ENCODE measurements around the gene ATAT1.

Gene ATAT1

DNA sequence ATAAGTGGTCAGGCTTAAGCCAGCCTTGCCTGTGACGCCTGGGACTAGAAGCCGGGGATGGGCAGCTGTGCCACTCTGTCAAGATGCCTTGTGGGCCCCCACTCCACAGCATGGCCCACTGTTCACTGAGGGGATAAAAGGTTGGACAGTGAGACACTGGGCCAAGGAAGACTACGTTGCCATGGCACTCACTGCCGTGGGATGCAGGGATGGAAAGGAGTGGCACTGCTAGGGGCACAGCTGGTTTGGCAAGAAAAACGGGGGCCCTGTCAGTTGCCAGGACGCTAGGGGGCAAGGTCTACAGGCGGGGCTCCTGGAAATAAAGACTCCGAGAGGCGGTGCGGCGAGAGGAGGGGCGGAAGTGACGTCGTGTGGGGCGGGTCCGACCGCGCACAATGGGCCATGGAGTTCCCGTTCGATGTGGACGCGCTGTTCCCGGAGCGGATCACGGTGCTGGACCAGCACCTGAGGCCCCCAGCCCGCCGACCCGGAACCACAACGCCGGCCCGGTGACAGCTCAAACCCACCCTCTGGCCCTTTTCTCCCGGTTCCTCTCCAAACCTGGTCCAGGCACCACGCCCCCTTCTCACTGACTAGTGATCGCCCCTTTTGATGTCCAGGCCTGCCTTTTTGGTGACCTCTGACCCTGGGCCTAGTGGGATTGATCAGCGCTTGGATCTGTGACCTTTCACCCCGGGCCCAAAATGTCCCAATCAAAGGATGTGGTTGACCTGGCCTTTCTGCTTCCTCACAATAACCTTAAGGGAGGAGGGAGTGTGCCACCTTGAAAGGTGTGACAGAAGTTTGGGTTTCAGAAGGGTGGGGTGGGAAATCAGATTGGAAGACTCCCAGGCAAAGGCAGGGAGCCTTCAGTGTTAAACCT lies at the start of gene ATAT1:
Gene ATAT1 (plus strand): TSS at position 391 of the 883 bp plus-strand sequence.
- DNase-seq = peak in 55 of 56 donors; percentile 51 to 95 (median 85)

DNA sequence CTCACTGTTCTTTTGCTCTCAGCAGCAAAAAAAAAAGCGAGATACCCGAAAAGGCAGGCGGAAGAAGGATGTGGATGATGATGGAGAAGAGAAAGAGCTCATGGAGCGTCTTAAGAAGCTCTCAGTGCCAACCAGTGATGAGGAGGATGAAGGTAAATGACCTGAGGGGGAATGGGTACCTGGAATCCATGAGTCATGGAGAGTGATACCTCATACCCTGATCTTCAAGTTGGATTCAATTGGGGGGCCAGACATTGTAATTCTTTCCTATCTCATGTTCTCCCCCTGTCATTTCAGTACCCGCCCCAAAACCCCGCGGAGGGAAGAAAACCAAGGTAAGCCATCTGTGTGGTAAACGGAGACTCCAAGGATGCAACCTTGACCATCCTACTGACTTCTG lies 48.6 kb upstream of the ATAT1 start:
- no peak for DNase-seq

DNA sequence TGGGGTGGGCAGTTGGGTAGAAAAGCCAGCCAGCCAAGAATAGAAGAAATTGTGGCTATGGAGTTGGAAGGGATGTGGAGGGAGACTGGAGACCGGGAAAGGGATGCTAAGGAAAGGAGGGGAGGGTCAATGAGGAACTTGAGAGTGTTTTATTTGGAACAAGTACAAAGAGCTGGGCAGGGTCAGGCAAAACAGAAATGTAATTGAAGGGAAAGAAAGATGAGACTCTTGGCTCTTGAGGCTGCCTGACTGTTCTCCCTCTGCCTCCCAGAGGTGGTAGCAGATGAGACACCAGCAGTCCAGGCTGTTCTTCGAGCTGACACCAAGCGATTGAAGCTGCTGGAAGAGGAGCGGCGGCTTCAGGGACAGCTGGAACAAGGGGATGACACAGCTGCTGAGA lies 42.8 kb upstream of the ATAT1 start:
- DNase-seq = no peak

DNA sequence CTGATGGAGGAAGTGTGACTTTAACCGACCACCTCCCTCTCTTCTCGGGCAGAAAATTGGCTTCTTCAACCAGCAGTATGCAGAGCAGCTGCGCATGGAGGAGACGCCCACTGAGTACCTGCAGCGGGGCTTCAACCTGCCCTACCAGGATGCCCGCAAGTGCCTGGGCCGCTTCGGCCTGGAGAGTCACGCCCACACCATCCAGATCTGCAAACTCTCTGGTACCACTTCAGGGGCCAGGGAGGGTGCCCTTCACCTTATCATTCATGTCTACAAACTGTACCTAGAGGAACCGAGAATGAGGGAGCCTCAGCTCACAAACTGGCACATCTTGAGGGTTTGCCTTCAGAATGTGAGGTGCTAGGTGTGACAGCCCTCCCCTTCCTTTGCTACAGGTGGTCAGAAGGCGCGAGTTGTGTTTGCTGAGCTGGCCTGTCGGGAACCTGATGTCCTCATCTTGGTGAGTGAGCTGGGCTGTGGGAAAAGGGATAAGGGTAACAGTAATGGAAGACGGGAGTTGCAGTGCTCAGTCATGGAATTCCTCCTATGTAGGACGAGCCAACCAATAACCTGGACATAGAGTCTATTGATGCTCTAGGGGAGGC lies 36.8 kb upstream of the ATAT1 start:
- DNase-seq = no peak

DNA sequence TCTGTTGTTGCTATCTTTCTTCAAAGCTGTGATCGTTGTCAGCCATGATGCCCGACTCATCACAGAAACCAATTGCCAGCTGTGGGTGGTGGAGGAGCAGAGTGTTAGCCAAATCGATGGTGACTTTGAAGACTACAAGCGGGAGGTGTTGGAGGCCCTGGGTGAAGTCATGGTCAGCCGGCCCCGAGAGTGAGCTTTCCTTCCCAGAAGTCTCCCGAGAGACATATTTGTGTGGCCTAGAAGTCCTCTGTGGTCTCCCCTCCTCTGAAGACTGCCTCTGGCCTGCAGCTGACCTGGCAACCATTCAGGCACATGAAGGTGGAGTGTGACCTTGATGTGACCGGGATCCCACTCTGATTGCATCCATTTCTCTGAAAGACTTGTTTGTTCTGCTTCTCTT lies 36.2 kb upstream of the ATAT1 start:
- DNase-seq = no peak

DNA sequence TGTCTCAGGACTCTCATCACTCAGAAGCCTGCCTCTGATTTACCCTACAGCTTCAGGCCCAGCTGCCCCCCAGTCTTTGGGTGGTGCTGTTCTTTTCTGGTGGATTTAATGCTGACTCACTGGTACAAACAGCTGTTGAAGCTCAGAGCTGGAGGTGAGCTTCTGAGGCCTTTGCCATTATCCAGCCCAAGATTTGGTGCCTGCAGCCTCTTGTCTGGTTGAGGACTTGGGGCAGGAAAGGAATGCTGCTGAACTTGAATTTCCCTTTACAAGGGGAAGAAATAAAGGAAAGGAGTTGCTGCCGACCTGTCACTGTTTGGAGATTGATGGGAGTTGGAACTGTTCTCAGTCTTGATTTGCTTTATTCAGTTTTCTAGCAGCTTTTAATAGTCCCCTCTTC lies 35.7 kb upstream of the ATAT1 start:
- no peak for DNase-seq

DNA sequence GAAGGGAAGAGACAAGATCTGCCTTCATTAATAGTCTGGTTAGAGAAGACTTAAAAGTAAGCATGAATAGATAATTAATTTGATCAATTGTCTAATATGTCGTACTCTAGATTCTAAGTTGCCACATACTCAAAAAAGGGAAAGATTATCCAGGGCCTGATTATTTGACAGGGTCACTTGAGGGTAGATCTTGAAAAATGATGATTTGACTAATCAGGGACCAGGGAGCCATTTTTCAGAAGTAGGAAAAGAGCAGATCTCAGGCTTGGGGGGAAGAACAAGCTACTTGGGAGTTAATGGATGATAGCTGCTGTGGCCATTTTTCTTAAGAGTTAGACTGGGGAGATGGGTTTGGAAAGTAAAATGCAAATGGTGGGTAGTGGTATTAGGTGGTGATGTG lies 34.4 kb upstream of the ATAT1 start:
- DNase-seq = no peak

DNA sequence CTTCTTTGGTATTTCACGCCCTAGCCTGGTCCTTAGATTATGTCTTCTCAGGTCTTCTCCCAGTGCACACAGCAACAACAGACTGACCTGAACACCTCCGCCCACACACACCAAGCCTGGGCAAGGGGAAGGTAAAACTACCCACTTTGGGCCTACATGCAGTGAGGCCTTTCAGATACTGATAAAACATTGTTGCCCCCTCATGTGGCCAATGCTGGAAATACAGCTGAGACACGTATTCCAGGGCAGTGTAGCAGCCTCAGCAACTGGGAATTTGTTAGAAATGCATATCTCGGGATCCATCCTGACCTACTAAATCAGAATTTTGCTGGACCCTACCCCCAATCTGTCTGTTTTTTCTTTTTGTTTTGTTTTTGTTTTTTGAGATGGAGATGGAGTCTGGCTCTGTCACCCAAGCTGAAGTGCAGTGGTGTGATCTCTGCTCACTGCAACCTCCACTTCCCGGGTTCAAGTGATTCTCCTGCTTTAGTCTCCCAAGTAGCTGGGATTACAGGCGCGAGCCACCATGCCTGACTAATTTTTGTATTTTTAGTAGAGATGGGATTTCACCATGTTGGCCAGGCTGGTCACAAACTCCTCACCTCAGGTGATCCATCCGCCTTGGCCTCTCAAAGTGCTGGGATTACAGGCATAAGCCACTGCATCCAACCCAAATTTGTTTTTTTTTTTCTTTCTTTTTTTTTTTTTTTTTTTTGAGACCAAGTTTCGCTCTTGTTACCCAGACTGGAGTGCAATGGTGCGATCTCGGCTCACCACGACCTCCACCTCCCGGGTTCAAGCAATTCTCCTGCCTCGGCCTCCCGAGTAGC lies 29.1 kb upstream of the ATAT1 start:
- DNase-seq = peak in 42 of 56 donors; percentile 3 to 86 (median 36)

DNA sequence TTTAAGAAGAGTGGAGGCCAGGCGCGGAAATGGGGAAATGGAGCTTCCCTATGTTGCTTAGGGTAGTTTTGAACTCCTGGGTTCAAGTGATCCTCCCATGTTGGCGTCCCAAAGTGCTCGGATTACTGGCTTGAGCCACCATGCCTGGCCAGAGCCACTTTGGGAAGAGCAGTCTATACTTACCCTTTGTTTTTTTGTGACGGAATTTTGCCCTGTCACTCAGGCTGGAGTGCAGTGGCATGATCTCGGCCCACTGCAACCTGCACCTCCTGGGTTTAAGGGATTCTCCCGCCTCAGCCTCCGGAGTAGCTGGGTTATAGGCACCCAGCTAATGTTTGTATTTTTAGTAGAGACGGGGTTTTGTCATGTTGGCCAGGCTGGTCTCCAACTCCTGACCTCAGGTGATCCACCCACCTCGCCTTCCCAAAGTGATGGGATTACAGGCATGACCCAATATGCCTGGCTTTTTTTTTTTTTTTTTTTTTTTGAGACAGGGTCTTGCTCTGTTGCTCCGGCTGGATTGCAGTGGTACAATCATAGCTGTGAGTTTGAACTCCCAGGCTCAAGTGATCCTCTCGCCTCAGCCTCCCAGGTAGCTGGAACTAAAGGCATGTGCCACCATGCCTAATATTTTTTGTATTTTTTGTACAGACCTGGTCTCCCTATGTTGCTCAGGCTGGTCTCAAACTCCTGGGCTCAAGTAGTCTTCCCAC lies 27.6 kb upstream of the ATAT1 start:
- no peak for DNase-seq

DNA sequence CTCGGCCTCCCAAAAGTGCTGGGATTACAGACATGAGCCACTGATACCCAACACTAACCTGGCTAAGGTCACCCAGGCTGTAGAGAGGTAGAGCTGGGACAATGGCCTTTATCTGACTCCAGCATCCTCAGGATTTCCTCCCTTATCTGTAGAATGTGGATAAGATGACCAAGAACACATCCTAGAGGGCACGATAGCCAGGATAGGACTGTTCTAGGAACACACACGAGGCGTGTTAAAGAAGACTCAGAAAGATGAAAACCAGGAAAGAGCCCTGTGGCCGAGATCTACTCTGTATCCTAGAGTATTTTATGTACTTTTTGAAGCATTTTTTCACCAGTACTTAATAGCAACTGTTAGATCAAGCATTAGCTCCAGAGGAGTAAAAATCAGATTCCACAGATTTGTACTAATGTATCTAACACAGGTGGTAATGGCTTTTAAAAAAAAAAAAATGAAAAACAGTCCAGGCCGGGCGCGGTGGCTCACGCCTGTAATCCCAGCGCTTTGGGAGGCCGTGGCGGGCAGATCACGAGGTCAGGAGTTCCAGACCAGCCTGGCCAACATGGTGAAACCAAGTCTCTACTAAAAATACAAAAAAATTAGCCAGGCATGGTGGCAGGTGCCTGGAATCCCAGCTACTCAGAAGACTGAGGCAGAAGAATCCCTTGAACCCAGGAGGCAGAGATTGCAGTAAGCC lies 26.9 kb upstream of the ATAT1 start:
- DNase-seq = no peak

DNA sequence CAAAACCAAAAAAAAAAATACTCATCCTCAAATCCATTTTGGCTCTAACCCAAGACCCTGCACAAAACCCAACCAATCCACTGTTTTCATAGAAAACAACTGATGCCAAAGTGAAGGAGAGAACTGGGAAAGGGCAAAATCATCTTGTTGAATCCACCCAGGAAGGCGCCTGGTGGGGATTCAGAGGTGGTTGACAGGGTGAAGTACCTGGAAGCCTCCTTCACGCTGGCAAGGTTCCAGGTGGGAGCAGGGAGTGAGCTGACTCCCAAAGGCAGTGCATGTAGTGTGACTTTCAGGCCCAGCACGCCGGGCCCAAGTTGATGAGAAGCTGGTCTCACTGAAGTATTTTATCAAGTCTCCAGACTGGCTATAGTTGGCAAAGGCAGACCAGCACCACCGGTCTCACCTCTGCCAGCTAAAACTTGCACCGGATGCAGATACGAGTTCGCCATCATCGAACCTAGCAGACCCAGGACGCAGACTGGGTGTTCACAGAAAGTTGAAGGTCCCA lies 26.2 kb upstream of the ATAT1 start:
- DNase-seq = peak in 4 of 56 donors; percentile 9 to 28 (median 22)

DNA sequence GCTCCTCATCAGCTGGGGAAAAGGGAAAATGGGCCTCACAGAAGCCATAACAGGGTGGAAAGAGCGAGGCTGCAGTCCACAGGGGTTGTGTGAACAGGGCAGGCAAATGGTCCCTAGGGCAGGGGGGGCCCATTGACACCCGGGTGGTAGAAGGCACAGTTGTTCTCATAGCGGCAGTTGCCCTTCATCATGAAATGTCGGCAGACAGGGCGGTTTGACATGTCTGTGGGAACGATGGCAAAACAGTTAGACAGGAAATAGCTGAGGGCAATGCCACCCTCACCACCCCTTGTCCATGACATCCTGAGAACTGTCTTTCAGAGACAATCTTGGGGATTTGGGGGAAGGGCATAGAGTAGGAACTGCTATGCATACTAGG lies 25.2 kb upstream of the ATAT1 start:
- DNase-seq = no peak

DNA sequence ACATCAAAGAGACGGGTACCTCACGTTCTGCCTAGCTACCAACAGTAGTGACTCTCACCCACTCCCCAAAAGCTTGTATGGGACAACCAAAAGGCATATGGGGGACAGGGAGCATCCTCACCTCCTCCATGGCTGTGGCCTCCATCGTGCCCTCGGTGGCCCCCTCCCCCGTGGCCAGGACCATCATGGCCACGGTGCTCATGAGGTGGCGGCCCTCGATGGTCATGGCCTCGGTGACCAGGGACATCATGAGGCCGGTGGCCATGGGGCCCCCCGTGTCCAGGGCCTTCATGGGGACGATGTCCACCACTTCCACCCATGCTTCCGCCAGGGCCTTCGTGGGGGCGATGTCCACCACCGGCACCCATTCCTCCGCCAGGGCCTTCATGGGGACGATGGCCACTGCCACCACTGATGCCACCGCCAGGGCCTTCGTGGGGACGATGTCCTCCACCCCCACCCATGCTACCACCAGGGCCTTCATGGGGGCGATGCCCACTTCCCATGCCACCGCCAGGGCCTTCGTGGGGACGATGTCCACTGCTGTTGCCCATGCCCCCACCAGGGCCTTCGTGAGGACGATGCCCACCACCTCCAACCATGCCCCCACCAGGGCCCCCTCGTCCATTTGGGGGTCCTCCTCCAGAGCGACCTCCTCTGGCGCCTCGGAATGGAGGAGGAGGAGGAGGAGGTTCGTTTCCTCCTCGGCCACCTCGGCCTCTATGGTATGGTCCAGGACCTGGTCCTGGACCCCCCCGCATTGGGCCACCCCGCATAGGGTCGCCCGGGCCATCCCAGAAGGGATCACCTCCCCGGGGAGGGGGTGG lies 24.6 kb upstream of the ATAT1 start:
- no peak for DNase-seq

DNA sequence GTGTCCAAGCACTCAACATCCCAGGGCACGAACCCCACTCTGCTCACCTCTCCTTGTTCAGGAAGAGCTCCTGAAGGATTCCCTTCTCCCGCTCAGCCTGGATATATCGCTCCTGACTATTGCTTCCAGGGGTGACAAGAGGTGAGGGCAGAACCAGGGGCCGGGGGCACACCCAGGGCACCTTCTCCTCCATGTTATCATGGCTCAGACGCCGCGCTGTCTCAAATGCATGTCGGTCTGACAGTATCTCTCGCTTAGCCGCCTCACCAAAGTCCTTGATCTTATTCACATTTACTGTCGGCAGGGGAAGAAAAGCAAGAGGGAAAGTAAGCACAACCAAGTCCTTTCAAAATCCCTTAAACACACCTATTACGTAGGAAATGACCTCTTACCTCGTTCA lies 22.7 kb upstream of the ATAT1 start:
- no peak for DNase-seq

DNA sequence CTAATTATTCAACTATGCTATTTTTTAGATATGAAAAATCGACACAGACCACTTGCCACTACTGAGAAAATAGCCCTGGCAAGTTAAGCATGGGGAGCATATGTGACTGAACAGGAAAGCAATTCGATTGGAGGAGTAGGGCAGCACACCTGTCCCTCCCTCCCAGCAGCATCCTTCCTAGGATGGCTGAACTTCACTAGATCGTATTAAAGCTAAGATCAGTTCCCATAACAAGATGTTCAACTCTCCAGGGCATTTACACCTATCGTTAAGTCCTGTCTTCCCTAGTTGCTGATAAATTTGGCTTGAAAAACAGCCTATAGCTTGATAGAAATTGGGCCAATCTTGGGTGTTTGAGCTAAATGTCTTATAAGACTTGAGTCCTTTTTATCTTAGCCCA lies 16.6 kb upstream of the ATAT1 start:
- no peak for DNase-seq

DNA sequence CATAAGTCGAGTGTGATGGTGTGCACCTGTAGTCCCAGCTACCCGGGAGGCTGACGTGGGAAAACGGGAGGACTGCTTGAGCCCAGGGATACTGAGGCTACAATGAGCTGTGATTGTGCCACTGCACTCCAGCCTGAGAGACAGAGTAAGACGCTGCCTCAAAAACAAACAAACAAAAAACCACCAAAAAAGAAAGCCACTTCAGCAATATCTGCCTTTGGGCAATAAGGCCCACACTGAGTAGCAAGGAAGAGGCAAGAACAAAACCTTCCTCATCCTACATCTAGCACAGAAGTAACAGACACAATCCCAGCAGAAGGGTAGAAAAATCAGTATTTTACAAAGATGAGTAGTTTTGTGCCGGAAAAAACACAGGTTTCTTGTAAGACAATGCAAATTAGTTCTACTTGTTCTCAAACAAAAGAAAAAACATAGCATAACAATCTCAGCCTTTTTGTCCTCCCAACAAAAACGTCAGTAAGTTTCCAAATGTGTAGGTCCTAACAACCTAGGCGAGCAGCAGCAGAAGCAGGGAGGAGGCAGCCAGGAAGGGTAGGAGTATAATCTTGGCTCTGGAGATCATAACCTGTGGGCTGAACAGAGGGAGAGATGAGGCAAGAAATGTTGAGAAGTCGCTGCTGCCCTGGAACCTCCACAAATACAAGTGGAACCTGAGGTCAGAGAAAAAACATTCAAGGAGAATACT lies 15.4 kb upstream of the ATAT1 start:
- DNase-seq = peak in 1 of 56 donors; percentile 5

DNA sequence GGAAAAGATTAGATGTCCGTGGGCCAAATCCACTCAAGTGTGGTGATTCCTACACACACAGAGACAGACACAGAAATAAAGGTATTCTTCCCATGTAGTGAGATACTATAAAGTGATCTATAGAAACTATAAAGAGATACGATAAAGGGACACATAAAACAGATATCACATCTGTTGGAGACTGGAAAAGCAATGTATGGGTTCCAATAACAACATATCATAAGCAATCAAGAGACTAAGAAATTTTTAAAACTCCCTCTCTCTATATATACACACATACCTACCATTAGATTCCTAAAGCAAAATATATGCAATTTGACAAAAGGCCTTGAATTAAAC lies 14.8 kb upstream of the ATAT1 start:
- no peak for DNase-seq

DNA sequence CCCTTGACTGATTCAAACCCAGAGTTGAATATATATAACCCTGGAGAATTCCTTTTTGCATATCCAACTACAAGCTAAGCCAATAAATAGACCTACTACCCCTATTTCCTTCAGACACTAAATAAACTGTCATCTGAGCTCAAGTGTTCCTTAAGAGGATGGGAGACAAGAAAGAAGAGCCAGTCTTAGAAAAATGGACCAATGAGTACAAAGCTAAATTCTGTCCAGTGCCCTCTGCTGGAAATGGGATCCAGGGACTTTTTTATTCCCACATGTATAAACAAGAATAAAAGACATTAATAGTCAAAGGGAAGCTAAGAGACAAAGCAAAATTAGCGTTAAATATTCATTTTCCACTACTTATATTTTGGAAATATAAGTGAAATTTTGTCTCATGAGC lies 14.5 kb upstream of the ATAT1 start:
- DNase-seq = no peak

DNA sequence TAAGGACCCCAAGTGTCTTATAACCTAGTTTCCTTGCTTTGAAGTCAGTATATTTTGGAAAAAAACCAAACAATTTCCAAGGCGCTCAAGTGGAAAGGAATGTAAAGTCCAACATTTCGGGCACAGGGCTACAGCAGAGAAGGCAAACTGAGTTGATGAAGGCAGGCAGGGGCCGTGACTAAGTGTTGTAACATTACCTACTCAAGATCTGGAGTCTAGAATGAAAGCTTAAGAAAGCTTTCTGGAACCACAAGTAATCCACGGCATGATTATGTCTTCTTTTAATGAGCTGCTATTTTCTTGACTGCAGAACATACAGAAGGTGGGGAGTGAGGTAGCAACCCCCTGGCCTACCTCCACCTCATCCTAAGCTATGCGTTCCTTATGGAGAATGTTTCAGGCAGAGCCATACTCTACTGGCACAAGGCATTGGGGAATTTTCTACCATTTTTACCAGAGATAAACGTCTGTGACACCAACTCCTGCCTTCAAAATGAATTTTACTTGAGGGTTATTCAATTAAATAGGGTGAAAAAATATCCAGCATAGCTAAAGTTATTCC lies 13.9 kb upstream of the ATAT1 start:
- DNase-seq = no peak
